ENCODE data around the gene RNU4-1. TPM values are rescaled to one million over a fixed set of nuclear protein-coding genes. Genes with fewer than 3 reads are reported as not detected.
"Not testable (repeated sequence)": the region's sequence is repeated elsewhere in the genome, so short reads cannot be mapped to it uniquely, and the experiment has no call there.

The RNU4-1 gene
- polyA plus RNA-seq, 3 donors, result not detected

DNA sequence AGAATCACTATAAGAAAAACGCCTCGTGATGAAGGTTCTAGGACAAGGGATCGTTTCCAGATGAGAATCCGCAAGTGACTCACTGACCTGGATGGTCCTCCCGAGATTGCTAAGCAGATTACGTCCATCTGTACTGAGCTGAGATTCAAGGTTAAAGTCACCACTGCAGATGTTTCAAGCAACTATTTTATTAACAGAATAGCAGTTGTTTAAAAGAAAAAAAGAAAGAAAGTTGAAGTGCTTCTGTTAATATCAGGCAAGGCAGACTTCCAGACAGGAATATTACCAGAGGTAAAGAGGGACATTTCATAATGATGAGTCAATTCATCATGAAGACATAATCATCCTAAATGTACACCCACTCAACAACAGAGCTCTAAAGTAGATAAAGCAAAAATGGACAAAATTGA lies 45.4 kb downstream of the RNU4-1 start:
- H3K9me3 Mint-ChIP-seq, result peaks cover 0 to 3% (median 0%) of the 10 kb centered on the region in 7 donors
- peaks cover 3 to 4% (median 4%) of the 10 kb centered on the region in 3 donors for H3K27me3 Mint-ChIP-seq (ENCODE audit: low read depth in 3 of 3)
- WGBS (ENCODE audit: insufficient coverage), result 93% methylated on average over 6 of the region's 6 CpGs
- H3K4me3 Mint-ChIP-seq, result peak overlapping the region in 1 of 2 donors; percentile 27
- H3K27ac ChIP-seq (ENCODE audit: low read depth in 1 of 2, low read length in 2 of 2), result peak overlapping the region in 1 of 2 donors; percentile 22
- H3K27me3 ChIP-seq (ENCODE audit: control insufficient read depth in 2 of 2, insufficient read depth in 2 of 2, low read length in 2 of 2), result no peaks in the 10 kb centered on the region
- no peaks in the 10 kb centered on the region for H3K9me3 ChIP-seq (replicated peaks in 1 of 2; ENCODE audit: control insufficient read depth in 1 of 2, insufficient read depth in 1 of 2, low read length in 2 of 2)
- H3K4me1 Mint-ChIP-seq, result peaks cover 77% of the 10 kb centered on the region
- TF ChIP-seq, protein P1, sequence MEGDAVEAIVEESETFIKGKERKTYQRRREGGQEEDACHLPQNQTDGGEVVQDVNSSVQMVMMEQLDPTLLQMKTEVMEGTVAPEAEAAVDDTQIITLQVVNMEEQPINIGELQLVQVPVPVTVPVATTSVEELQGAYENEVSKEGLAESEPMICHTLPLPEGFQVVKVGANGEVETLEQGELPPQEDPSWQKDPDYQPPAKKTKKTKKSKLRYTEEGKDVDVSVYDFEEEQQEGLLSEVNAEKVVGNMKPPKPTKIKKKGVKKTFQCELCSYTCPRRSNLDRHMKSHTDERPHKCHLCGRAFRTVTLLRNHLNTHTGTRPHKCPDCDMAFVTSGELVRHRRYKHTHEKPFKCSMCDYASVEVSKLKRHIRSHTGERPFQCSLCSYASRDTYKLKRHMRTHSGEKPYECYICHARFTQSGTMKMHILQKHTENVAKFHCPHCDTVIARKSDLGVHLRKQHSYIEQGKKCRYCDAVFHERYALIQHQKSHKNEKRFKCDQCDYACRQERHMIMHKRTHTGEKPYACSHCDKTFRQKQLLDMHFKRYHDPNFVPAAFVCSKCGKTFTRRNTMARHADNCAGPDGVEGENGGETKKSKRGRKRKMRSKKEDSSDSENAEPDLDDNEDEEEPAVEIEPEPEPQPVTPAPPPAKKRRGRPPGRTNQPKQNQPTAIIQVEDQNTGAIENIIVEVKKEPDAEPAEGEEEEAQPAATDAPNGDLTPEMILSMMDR (IDR thresholded peaks at IDR 0.05), result no peak
- no peak overlapping the region for H3K4me2 ChIP-seq (replicated peaks; ENCODE audit: extremely low read depth, low read length, poor library complexity, severe bottlenecking)
- H4K20me1 ChIP-seq (ENCODE audit: insufficient read depth, low read length), result peaks cover 78% of the 10 kb centered on the region
- peaks cover 58 to 71% of the 10 kb centered on the region in 2 donors for H3K4me1 ChIP-seq (ENCODE audit: control insufficient read depth in 1 of 2, insufficient read depth in 2 of 2, low read length in 2 of 2)
- H3K9ac ChIP-seq (ENCODE audit: insufficient read depth, low read length, poor library complexity, severe bottlenecking), result no peak overlapping the region
- peaks cover 95% of the 10 kb centered on the region for H3K79me2 ChIP-seq (ENCODE audit: insufficient read depth, low read length)
- intact Hi-C loops (cut with micrococcal nuclease), result no loop called here
- H3K36me3 ChIP-seq (replicated peaks in 1 of 2; ENCODE audit: control insufficient read depth in 1 of 2, insufficient read depth in 2 of 2, low read length in 2 of 2), result peaks cover 0 to 12% of the 10 kb centered on the region in 2 donors
- DNase-seq, result no peak
- no peak overlapping the region for H3K4me3 ChIP-seq (replicated peaks in 1 of 3; ENCODE audit: low read depth in 2 of 3, low read length in 3 of 3)
- peak overlapping the region in 3 of 7 donors; percentile 5 to 63 (median 43) for H3K27ac Mint-ChIP-seq
- H2AFZ ChIP-seq (ENCODE audit: insufficient read depth, low read depth, low read length, poor library complexity, severe bottlenecking), result no peak overlapping the region
- H3K36me3 Mint-ChIP-seq, result peaks cover 51% of the 10 kb centered on the region in 2 donors

DNA sequence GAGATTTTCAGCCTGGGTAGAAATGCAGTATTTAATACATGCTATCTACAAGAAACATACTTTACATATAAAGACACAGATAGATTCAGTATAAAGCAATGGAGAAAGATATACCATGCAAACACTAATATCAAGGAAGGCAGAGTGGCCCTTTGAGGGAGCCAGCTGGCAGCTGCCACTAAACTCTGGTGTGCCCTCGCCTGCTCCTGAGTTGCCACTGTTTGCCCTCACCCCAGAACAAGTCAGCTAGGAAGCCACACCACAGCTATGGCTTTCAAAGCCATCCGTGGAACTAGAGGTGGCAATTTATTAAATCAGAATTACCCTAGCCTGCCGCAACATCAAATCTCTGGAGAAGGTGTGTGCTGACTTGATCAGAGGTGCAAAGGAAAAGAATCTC lies 45.9 kb downstream of the RNU4-1 start:
- 100% methylated on average over 1 of the region's 3 CpGs for WGBS (ENCODE audit: insufficient coverage)
- Mint-ChIP-seq H3K36me3 (peaks cover 52 to 56% of the 10 kb centered on the region in 2 donors), H3K4me1 (peaks cover 77% of the 10 kb centered on the region), H3K4me3 (no peak overlapping the region), H3K27me3 (ENCODE audit: low read depth in 3 of 3) (peaks cover 3 to 4% (median 4%) of the 10 kb centered on the region in 3 donors), H3K9me3 (peaks cover 0 to 3% (median 0%) of the 10 kb centered on the region in 7 donors), H3K27ac (peak overlapping the region in 1 of 7 donors; percentile 63)
- H3K27ac ChIP-seq (ENCODE audit: low read depth in 1 of 2, low read length in 2 of 2), result no peak overlapping the region
- H3K27me3 ChIP-seq (ENCODE audit: control insufficient read depth in 2 of 2, insufficient read depth in 2 of 2, low read length in 2 of 2), result no peaks in the 10 kb centered on the region
- H3K4me2 ChIP-seq (replicated peaks; ENCODE audit: extremely low read depth, low read length, poor library complexity, severe bottlenecking), result no peak overlapping the region
- no peak overlapping the region for H3K9ac ChIP-seq (ENCODE audit: insufficient read depth, low read length, poor library complexity, severe bottlenecking)
- no peaks in the 10 kb centered on the region for H3K9me3 ChIP-seq (replicated peaks in 1 of 2; ENCODE audit: control insufficient read depth in 1 of 2, insufficient read depth in 1 of 2, low read length in 2 of 2)
- no peak overlapping the region for H3K4me3 ChIP-seq (replicated peaks in 1 of 3; ENCODE audit: low read depth in 2 of 3, low read length in 3 of 3)
- intact Hi-C loops (cut with micrococcal nuclease), result no loop called here
- no peak overlapping the region for H2AFZ ChIP-seq (ENCODE audit: insufficient read depth, low read depth, low read length, poor library complexity, severe bottlenecking)
- H3K4me1 ChIP-seq (ENCODE audit: control insufficient read depth in 1 of 2, insufficient read depth in 2 of 2, low read length in 2 of 2), result peaks cover 58 to 71% of the 10 kb centered on the region in 2 donors
- H3K79me2 ChIP-seq (ENCODE audit: insufficient read depth, low read length), result peaks cover 95% of the 10 kb centered on the region
- H4K20me1 ChIP-seq (ENCODE audit: insufficient read depth, low read length), result peaks cover 82% of the 10 kb centered on the region
- TF ChIP-seq, protein P1 (IDR thresholded peaks at IDR 0.05), result no peak
- peaks cover 0 to 16% of the 10 kb centered on the region in 2 donors for H3K36me3 ChIP-seq (replicated peaks in 1 of 2; ENCODE audit: control insufficient read depth in 1 of 2, insufficient read depth in 2 of 2, low read length in 2 of 2)
- no peak for DNase-seq

DNA sequence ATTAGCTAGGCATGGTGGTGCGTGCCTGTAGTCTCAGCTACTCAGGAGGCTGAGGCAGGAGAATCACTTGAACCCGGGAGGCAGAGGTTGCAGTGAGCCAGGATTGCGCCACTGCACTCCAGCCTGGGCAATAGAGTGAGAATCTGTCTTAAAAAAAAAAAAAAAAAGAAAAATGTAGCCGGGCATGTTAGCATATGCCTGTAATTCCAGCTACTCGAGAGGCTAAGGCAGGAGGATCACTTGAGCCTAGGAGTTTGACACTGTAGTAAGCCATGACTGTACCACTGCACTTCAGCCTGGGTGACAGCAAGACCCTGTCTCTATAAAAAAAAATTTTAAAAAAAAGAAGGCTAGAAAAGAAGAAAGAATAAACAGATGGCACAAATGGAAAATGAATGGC lies 46.3 kb downstream of the RNU4-1 start:
- H2AFZ ChIP-seq (ENCODE audit: insufficient read depth, low read depth, low read length, poor library complexity, severe bottlenecking); H3K27me3 ChIP-seq (ENCODE audit: control insufficient read depth in 2 of 2, insufficient read depth in 2 of 2, low read length in 2 of 2); H3K4me3 ChIP-seq (replicated peaks in 1 of 3; ENCODE audit: low read depth in 2 of 3, low read length in 3 of 3); H3K27ac ChIP-seq (ENCODE audit: low read depth in 1 of 2, low read length in 2 of 2); DNase-seq; H3K9me3 ChIP-seq (replicated peaks in 1 of 2; ENCODE audit: control insufficient read depth in 1 of 2, insufficient read depth in 1 of 2, low read length in 2 of 2); H3K9me3 Mint-ChIP-seq; H3K4me2 ChIP-seq (replicated peaks; ENCODE audit: extremely low read depth, low read length, poor library complexity, severe bottlenecking); intact Hi-C loops (cut with micrococcal nuclease); H3K27me3 Mint-ChIP-seq (ENCODE audit: low read depth in 3 of 3); H3K4me3 Mint-ChIP-seq; H3K27ac Mint-ChIP-seq; H3K9ac ChIP-seq (ENCODE audit: insufficient read depth, low read length, poor library complexity, severe bottlenecking): not testable (repeated sequence)
- Mint-ChIP-seq H3K36me3 (peaks cover 51 to 61% of the 10 kb centered on the region in 2 donors), H3K4me1 (peaks cover 77% of the 10 kb centered on the region)
- Histone ChIP-seq H3K79me2 (ENCODE audit: insufficient read depth, low read length) (peaks cover 95% of the 10 kb centered on the region), H3K36me3 (replicated peaks in 1 of 2; ENCODE audit: control insufficient read depth in 1 of 2, insufficient read depth in 2 of 2, low read length in 2 of 2) (peaks cover 0 to 21% of the 10 kb centered on the region in 2 donors), H4K20me1 (ENCODE audit: insufficient read depth, low read length) (peaks cover 87% of the 10 kb centered on the region), H3K4me1 (ENCODE audit: control insufficient read depth in 1 of 2, insufficient read depth in 2 of 2, low read length in 2 of 2) (peaks cover 56 to 71% of the 10 kb centered on the region in 2 donors)
- 20% methylated on average over 1 of the region's 5 CpGs for WGBS (ENCODE audit: insufficient coverage)

Measured in CD14-positive monocyte (primary cell).